Hematopoietic multipotent progenitor cell treated with erythropoietin and hydrocortisone succinate and interleukin-3 and kit ligand, for 8 days (in vitro differentiated cells): Measurements from ENCODE around the gene NAV2.

Source experiments
- DNase-seq: peaks from one replicate; pipeline ENCODE4 v3.0.0-alpha.2; 2015

Gene NAV2

GRCh38 chr11:19747634-19748033 lies 35.0 kb downstream of the NAV2 start:
- DNase-seq: no peak

GRCh38 chr11:19751055-19751454 lies 38.4 kb downstream of the NAV2 start:
- DNase-seq: no peak

- no peak for DNase-seq
These were observed 40.9 kb downstream of the NAV2 start for GRCh38 chr11:19753451-19754106.

- peak; percentile 19 for DNase-seq
These were observed 44.2 kb downstream of the NAV2 start for GRCh38 chr11:19756675-19757475.

GRCh38 chr11:19759389-19759788 lies 46.8 kb downstream of the NAV2 start:
- DNase-seq: no peak

- DNase-seq: no peak
These were observed 49.6 kb downstream of the NAV2 start for GRCh38 chr11:19762266-19762665.

GRCh38 chr11:19763330-19763729 lies 50.7 kb downstream of the NAV2 start:
- no peak for DNase-seq

- DNase-seq: no peak
These were observed 53.6 kb downstream of the NAV2 start for GRCh38 chr11:19766206-19766605.

- no peak for DNase-seq
These were observed 54.2 kb downstream of the NAV2 start for GRCh38 chr11:19766810-19767209.

- no peak for DNase-seq
These were observed 55.1 kb downstream of the NAV2 start for GRCh38 chr11:19767627-19768151.

GRCh38 chr11:19768197-19768596 lies 55.6 kb downstream of the NAV2 start:
- no peak for DNase-seq

GRCh38 chr11:19768815-19769214 lies 56.2 kb downstream of the NAV2 start:
- no peak for DNase-seq

GRCh38 chr11:19769820-19770219 lies 57.2 kb downstream of the NAV2 start:
- no peak for DNase-seq

GRCh38 chr11:19770277-19770676 lies 57.6 kb downstream of the NAV2 start:
- DNase-seq: no peak

GRCh38 chr11:19771463-19771862 lies 58.8 kb downstream of the NAV2 start:
- no peak for DNase-seq

GRCh38 chr11:19772480-19772879 lies 59.8 kb downstream of the NAV2 start:
- DNase-seq: no peak

GRCh38 chr11:19774329-19774728 lies 61.7 kb downstream of the NAV2 start:
- no peak for DNase-seq

- DNase-seq: no peak
These were observed 62.4 kb downstream of the NAV2 start for GRCh38 chr11:19774817-19775580.

GRCh38 chr11:19775622-19776021 lies 63.0 kb downstream of the NAV2 start:
- DNase-seq: no peak

GRCh38 chr11:19777039-19777376 lies 64.4 kb downstream of the NAV2 start:
- no peak for DNase-seq

- DNase-seq: no peak
These were observed 64.9 kb downstream of the NAV2 start for GRCh38 chr11:19777377-19778102.

GRCh38 chr11:19779740-19780139 lies 67.1 kb downstream of the NAV2 start:
- no peak for DNase-seq

GRCh38 chr11:19781351-19781750 lies 68.7 kb downstream of the NAV2 start:
- DNase-seq: no peak
